Right ventricle myocardium inferior (tissue), 1 donor: ENCODE measurements around the gene CHAF1A. TPM values are rescaled to one million over a fixed set of nuclear protein-coding genes. Genes with fewer than 3 reads are reported as not detected.

Experiments
- ATAC-seq: fragments of 200-7000 bp; cut with Tn5 transposase; one replicate; pipeline ENCODE4 v1.9.1; 2020; ENCODE audit warnings: mild to moderate bottlenecking, moderate library complexity
- DNase-seq: peaks from one replicate; pipeline ENCODE4 v3.0.0; 2021; ENCODE audit errors: missing footprints
- intact Hi-C: fragments of 100-400 bp; cut with DNase I; formaldehyde crosslinking; loops from one replicate; pipeline ENCODE4 v1.11.0; 2022
- total RNA-seq: library from RNA; stranded (reverse); fragmentation: NEBNext Ultra II Directional; extraction: Animal tissue kit (Norgen Biotek cat#: 25700); gene quantifications from one replicate; pipeline ENCODE4 v1.2.1, GENCODE V29; 2021
- donor health status: DM: no; HTN: yes; CAD: no; lungs with severe emphysema.

CHAF1A gene
- total RNA-seq, 1 donor from 2014 or later = 5.9 TPM

- intact Hi-C loops = no loop called here
- no peak for DNase-seq
- no peak for ATAC-seq
Observed at GRCh38 chr19:4376028-4376670, 26.3 kb upstream of the CHAF1A start.

- DNase-seq = no peak
- intact Hi-C loops = no loop called here
- no peak for ATAC-seq
Observed at GRCh38 chr19:4376671-4376990, 25.8 kb upstream of the CHAF1A start.

GRCh38 chr19:4376991-4377781 lies 25.3 kb upstream of the CHAF1A start:
- ATAC-seq (no peak), DNase-seq (no peak)
- intact Hi-C loops = no loop called here

- ATAC-seq (no peak), DNase-seq (no peak)
- intact Hi-C loops = no loop called here
Observed at GRCh38 chr19:4378886-4379285, 23.6 kb upstream of the CHAF1A start.

GRCh38 chr19:4379383-4380253 lies 22.8 kb upstream of the CHAF1A start:
- intact Hi-C loops = no loop called here
- no peak for ATAC-seq

GRCh38 chr19:4380254-4380727 lies 22.1 kb upstream of the CHAF1A start:
- ATAC-seq = peak; percentile 23

More at GRCh38 chr19:4379383-4380253, 22.8 kb upstream of the CHAF1A start:
- DNase-seq = no peak

GRCh38 chr19:4385291-4386040 lies 17.0 kb upstream of the CHAF1A start:
- no peak for DNase-seq
- no peak for ATAC-seq
- intact Hi-C loops = no loop called here

More at GRCh38 chr19:4380254-4380727, 22.1 kb upstream of the CHAF1A start:
- DNase-seq = peak; percentile 87
- intact Hi-C loops = no loop called here

GRCh38 chr19:4386041-4386782 lies 16.2 kb upstream of the CHAF1A start:
- DNase-seq (no peak), ATAC-seq (no peak)
- intact Hi-C loops = no loop called here

- DNase-seq = no peak
- intact Hi-C loops = no loop called here
- ATAC-seq = peak; percentile 47
Observed at GRCh38 chr19:4388337-4389063, 13.9 kb upstream of the CHAF1A start.

- intact Hi-C loops = no loop called here
- DNase-seq = no peak
- ATAC-seq = no peak
Observed at GRCh38 chr19:4389064-4389375, 13.4 kb upstream of the CHAF1A start.

GRCh38 chr19:4389511-4390016 lies 12.9 kb upstream of the CHAF1A start:
- intact Hi-C loops = no loop called here
- ATAC-seq = no peak
- DNase-seq = no peak

GRCh38 chr19:4390017-4390566 lies 12.3 kb upstream of the CHAF1A start:
- peak; percentile 53 for ATAC-seq
- DNase-seq = peak; percentile 71
- intact Hi-C loops = no loop called here

- intact Hi-C loops = no loop called here
- ATAC-seq (peak; percentile 17), DNase-seq (no peak)
Observed at GRCh38 chr19:4390567-4391305, 11.7 kb upstream of the CHAF1A start.

- intact Hi-C loops = no loop called here
- ATAC-seq (no peak), DNase-seq (peak; percentile 0)
Observed at GRCh38 chr19:4391306-4391693, 11.1 kb upstream of the CHAF1A start.

- ATAC-seq (peak; percentile 45), DNase-seq (peak; percentile 52)
Observed at GRCh38 chr19:4391701-4392483, 10.5 kb upstream of the CHAF1A start.

More at GRCh38 chr19:4391701-4392483, 10.5 kb upstream of the CHAF1A start:
- intact Hi-C loops = no loop called here
